Measurements from ENCODE around the gene TAS2R8.

DNA sequence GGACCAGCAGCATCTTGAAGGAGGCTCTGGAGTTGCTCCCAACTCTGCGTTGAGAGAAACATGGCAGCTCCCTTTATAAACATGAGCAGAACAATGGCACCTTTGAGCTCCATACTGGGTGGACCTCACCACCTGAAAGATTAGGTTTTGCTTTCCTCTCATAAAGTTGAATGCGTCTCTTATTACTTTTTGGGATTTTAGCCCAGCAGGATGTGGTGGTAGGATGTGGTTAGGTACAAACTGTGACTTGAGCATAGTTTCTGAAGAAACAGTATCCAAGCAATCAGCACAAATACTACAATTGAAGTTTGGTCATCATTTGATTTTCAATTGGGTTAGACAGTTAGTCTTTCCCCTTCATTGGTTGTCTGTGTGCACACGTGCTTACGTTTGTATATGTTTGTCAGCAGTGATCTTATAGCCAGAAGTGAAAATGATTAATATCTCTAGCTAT, 42.4 kb upstream of the TAS2R8 start, which contains the start of gene PRR4:
- TF ChIP-seq, protein P1, sequence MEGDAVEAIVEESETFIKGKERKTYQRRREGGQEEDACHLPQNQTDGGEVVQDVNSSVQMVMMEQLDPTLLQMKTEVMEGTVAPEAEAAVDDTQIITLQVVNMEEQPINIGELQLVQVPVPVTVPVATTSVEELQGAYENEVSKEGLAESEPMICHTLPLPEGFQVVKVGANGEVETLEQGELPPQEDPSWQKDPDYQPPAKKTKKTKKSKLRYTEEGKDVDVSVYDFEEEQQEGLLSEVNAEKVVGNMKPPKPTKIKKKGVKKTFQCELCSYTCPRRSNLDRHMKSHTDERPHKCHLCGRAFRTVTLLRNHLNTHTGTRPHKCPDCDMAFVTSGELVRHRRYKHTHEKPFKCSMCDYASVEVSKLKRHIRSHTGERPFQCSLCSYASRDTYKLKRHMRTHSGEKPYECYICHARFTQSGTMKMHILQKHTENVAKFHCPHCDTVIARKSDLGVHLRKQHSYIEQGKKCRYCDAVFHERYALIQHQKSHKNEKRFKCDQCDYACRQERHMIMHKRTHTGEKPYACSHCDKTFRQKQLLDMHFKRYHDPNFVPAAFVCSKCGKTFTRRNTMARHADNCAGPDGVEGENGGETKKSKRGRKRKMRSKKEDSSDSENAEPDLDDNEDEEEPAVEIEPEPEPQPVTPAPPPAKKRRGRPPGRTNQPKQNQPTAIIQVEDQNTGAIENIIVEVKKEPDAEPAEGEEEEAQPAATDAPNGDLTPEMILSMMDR (IDR thresholded peaks at IDR 0.05) = no peak
- TF ChIP-seq POLR2A (IDR thresholded peaks at IDR 0.05) = no peak
